Mucosa of gallbladder (tissue), 1 donor: Measurements from ENCODE around the gene NTNG1. TPM values are rescaled to one million over a fixed set of nuclear protein-coding genes. Genes with fewer than 3 reads are reported as not detected.
"Not testable (repeated sequence)": the region's sequence is repeated elsewhere in the genome, so short reads cannot be mapped to it uniquely, and the experiment has no call there.

Experiments used
- DNase-seq: peaks from one replicate; pipeline ENCODE4 v3.0.0-alpha.2; 2020; ENCODE audit warnings: low spot score
- total RNA-seq: library from RNA; stranded (reverse); gene quantifications from one replicate; pipeline ENCODE4 v1.2.1, GENCODE V29; 2021
- donor health status: DM: no; HTN: no; CAD: no.

The NTNG1 gene
- total RNA-seq, 1 donor from 2014 or later = 1.6 TPM

- no peak for DNase-seq
Observed at GRCh38 chr1:107142666-107143065, 1.8 kb downstream of the NTNG1 start.

- DNase-seq = no peak
Observed at GRCh38 chr1:107145637-107146036, 4.8 kb downstream of the NTNG1 start.

- DNase-seq = no peak
Observed at GRCh38 chr1:107147843-107148242, 7.0 kb downstream of the NTNG1 start.

GRCh38 chr1:107149946-107150345 is 9.1 kb downstream of the NTNG1 start:
- no peak for DNase-seq

- DNase-seq = no peak
Observed at GRCh38 chr1:107151295-107151694, 10.5 kb downstream of the NTNG1 start.

GRCh38 chr1:107152395-107152794 is 11.6 kb downstream of the NTNG1 start:
- DNase-seq = no peak

- DNase-seq = no peak
Observed at GRCh38 chr1:107153014-107153413, 12.2 kb downstream of the NTNG1 start.

GRCh38 chr1:107158496-107158895 is 17.7 kb downstream of the NTNG1 start:
- DNase-seq = no peak

- no peak for DNase-seq
Observed at GRCh38 chr1:107158991-107159390, 18.2 kb downstream of the NTNG1 start.

- DNase-seq = no peak
Observed at GRCh38 chr1:107162745-107163144, 21.9 kb downstream of the NTNG1 start.

- not testable (repeated sequence) for DNase-seq
Observed at GRCh38 chr1:107164901-107165300, 24.1 kb downstream of the NTNG1 start.

- DNase-seq = no peak
Observed at GRCh38 chr1:107169615-107170014, 28.8 kb downstream of the NTNG1 start.

- no peak for DNase-seq
Observed at GRCh38 chr1:107171333-107171732, 30.5 kb downstream of the NTNG1 start.

GRCh38 chr1:107172450-107173170 is 31.8 kb downstream of the NTNG1 start:
- DNase-seq = no peak

- DNase-seq = no peak
Observed at GRCh38 chr1:107175102-107175909, 34.5 kb downstream of the NTNG1 start.

- no peak for DNase-seq
Observed at GRCh38 chr1:107181253-107181969, 40.6 kb downstream of the NTNG1 start.

- DNase-seq = no peak
Observed at GRCh38 chr1:107183011-107183410, 42.2 kb downstream of the NTNG1 start.

GRCh38 chr1:107184888-107185287 is 44.0 kb downstream of the NTNG1 start:
- no peak for DNase-seq

- DNase-seq = no peak
Observed at GRCh38 chr1:107187399-107187798, 46.6 kb downstream of the NTNG1 start.

GRCh38 chr1:107188160-107188559 is 47.3 kb downstream of the NTNG1 start:
- DNase-seq = no peak

GRCh38 chr1:107194380-107194779 is 53.5 kb downstream of the NTNG1 start:
- no peak for DNase-seq

GRCh38 chr1:107195476-107195875 is 54.6 kb downstream of the NTNG1 start:
- no peak for DNase-seq
